Activated CD4-positive, alpha-beta memory T cell treated with anti-CD3 and anti-CD28 coated beads for 36 hours (primary cell): ENCODE results near the gene PRPSAP1. TPM values are rescaled to one million over a fixed set of nuclear protein-coding genes. Genes with fewer than 3 reads are reported as not detected.
A peak's percentile ranks its signal among the peaks of the same experiment; 100 is the strongest.

Source experiments
- CTCF ChIA-PET: fragments of 350-600 bp; sonication (Branson Sonifier 250); formaldehyde crosslinking; loops from one replicate; lab custom pipeline; 2021; ENCODE audit warnings: antibody characterized with exemption, inconsistent platforms; lab: Charles Lee
- POLR2A ChIA-PET: fragments of 350-600 bp; sonication (Branson Sonifier 250); formaldehyde crosslinking; loops from one replicate; lab custom pipeline; 2021; ENCODE audit warnings: antibody characterized with exemption; lab: Charles Lee
- DNase-seq: peaks from one replicate; pipeline ENCODE4 v3.0.0-alpha.2; 2020
- H3K27ac Mint-ChIP-seq: one replicate; pipeline ENCODE4 v1.8.0; 2021; ENCODE audit warnings: mixed read lengths
- H3K27me3 Mint-ChIP-seq: one replicate; pipeline ENCODE4 v1.8.0; 2021; ENCODE audit warnings: mixed read lengths
- H3K36me3 Mint-ChIP-seq: one replicate; pipeline ENCODE4 v1.8.0; 2021; ENCODE audit warnings: mixed read lengths
- H3K4me1 Mint-ChIP-seq: one replicate; pipeline ENCODE4 v1.8.0; 2021; ENCODE audit warnings: low read depth, mixed read lengths
- H3K4me3 Mint-ChIP-seq: one replicate; pipeline ENCODE4 v1.8.0; 2021; ENCODE audit warnings: mild to moderate bottlenecking, mixed read lengths
- H3K9me3 Mint-ChIP-seq: one replicate; pipeline ENCODE4 v1.8.0; 2021; ENCODE audit warnings: mixed read lengths
- intact Hi-C: fragments of 100-400 bp; cut with micrococcal nuclease; formaldehyde crosslinking; loops from one replicate; pipeline ENCODE4 v1.15.1; 2023
- total RNA-seq, 2 experiments: library from RNA; stranded (reverse); gene quantifications; one replicate each; pipeline ENCODE4 v1.2.3, GENCODE V29; 2021

PRPSAP1 gene
- total RNA-seq, 2 experiments from 2014 or later = 40.1 to 42.1 TPM

DNA sequence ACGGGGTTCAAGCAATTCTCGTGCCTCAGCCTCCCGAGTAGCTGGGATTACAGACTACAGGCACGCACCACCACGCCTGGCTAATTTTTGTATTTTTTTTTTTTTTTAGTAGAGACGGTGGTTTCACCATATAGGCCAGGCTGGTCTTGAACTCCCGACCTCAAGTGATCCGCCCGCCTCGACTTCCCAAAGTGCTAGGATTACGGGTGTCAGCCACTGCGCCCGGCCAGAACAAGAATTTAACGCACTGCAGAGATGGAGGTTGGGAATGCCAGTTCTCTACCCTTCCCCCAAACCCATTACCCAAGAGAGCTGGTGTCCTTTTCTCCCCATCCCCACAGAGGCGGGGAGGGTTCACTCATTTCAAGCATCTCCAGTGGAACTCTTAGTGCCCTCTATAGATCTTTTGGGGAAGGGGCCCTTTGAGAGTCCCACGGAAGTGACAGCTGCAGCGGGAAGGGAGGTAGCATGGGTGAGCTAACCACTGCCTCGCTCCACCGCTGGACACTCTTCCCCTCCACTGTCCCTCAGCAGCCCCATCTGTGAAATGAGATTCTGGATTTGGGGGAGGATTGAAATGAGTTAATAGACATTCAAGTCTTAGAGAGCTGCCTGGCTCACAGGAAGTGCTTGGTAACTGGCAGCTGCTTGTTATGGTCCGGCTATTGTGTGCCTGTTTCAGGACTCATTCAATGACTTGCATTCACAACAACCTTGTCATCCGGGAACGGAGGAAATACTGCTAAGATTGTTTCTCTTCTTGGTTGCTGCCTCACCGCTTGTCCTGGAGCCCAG lies 92.1 kb downstream of the PRPSAP1 start:
- H3K4me3 Mint-ChIP-seq = no peak overlapping the region
- CTCF ChIA-PET = interaction anchor here (0.7 to 3.9 kb wide), 5 partner anchors 15 to 140 kb away, joined by 5 to 11 read pairs (median 8); no protein-coding TSS in a partner anchor

DNA sequence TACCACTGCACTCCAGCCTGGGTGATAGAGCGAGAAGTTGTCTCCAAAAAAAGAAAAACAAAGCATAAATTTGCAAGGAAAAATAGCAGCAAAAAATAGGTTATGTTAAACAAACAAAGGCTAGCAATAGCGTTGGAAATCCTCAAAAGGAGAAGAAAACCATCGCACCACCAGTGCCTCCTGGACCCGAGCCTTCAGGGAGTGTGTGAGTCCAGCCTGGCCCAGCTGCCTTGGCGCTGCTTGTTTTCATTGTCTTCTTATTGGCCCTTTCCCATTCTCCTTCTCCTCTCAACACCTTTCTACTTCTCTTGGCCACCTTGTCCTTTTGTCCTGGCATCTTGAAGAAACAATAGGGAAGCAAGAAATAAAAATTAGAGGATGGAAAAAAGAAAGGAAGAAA lies 93.0 kb downstream of the PRPSAP1 start:
- ChIA-PET CTCF (interaction anchor here (1.9 kb wide), 1 partner anchor 19 kb away, joined by 9 read pairs; no protein-coding TSS in a partner anchor), POLR2A (no interaction called here)
- Mint-ChIP-seq H3K9me3 (peaks cover 3% of the 10 kb centered on the region), H3K27me3 (no peaks in the 10 kb centered on the region), H3K4me3 (no peak overlapping the region), H3K36me3 (peaks cover 2% of the 10 kb centered on the region), H3K4me1 (peaks cover 44% of the 10 kb centered on the region), H3K27ac (no peak overlapping the region)
- intact Hi-C loops = no loop called here
- DNase-seq = no peak

More for the DNA sequence above, 92.1 kb downstream of the PRPSAP1 start:
- no peak for DNase-seq
- peaks cover 10% of the 10 kb centered on the region for H3K36me3 Mint-ChIP-seq
- H3K27me3 Mint-ChIP-seq = no peaks in the 10 kb centered on the region
- POLR2A ChIA-PET = interaction anchor here (0.7 to 4.7 kb wide), 5 partner anchors 8 to 80 kb away, joined by 3 to 47 read pairs (median 4); no protein-coding TSS in a partner anchor
- H3K27ac Mint-ChIP-seq = peak overlapping the region; percentile 71
- intact Hi-C loops = no loop called here
- peaks cover 3% of the 10 kb centered on the region for H3K9me3 Mint-ChIP-seq
- H3K4me1 Mint-ChIP-seq = peaks cover 36% of the 10 kb centered on the region

DNA sequence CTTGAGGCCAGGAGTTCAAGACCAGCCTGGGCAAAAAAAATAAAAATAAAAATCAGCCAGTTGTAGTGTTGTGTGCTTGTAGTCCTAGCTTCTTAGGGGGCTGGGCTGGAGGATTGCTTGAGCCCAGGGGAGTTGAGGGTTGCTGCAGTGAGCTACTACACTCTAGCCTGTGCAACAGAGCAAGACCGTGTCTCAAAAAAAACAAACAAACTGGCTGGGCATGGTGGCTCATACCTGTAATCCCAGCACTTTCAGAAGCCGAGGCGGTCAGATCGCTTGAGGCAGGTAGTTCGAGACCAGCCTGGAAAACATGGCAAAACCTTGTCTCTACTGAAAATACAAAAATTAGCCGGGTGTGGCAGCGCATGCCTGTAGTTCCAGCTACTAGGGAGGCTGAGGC lies 93.5 kb downstream of the PRPSAP1 start:
- Mint-ChIP-seq H3K4me1 (peaks cover 48% of the 10 kb centered on the region), H3K27me3 (no peaks in the 10 kb centered on the region), H3K4me3 (no peak overlapping the region), H3K36me3 (peaks cover 2% of the 10 kb centered on the region), H3K9me3 (peaks cover 3% of the 10 kb centered on the region), H3K27ac (no peak overlapping the region)
- intact Hi-C loops = no loop called here
- DNase-seq = no peak
- ChIA-PET CTCF (interaction anchor here (1.9 kb wide), 1 partner anchor 19 kb away, joined by 7 read pairs; no protein-coding TSS in a partner anchor), POLR2A (interaction anchor here (2.1 kb wide), 1 partner anchor 14 kb away, joined by 9 read pairs; no protein-coding TSS in a partner anchor)

Other genes with a start within 250 kb of the PRPSAP1 start
- gene FOXJ1, start 212.7 kb downstream of the PRPSAP1 start, total RNA-seq = under 1 TPM; 0.22 to 0.29 TPM
- gene RNF157, start 113.4 kb downstream of the PRPSAP1 start, total RNA-seq = 10 to 100 TPM; 25.4 to 28.0 TPM
- 100 to 1,000 TPM; 317 TPM for gene UBALD2, start 88.6 kb downstream of the PRPSAP1 start, total RNA-seq
- 1 to 10 TPM; 1.0 to 1.1 TPM for gene QRICH2, start 45.6 kb downstream of the PRPSAP1 start, total RNA-seq
- 10 to 100 TPM in 1 of 2 experiments, 1 to 10 TPM in 1; 9.9 to 11.4 TPM for gene SPHK1, start 30.7 kb upstream of the PRPSAP1 start, total RNA-seq
- gene UBE2O, start 99.2 kb upstream of the PRPSAP1 start, total RNA-seq = 10 to 100 TPM; 24.5 to 25.2 TPM
- not detected for gene AANAT, start 113.7 kb upstream of the PRPSAP1 start, total RNA-seq
- 10 to 100 TPM; 28.9 to 30.0 TPM for gene RHBDF2, start 147.5 kb upstream of the PRPSAP1 start, total RNA-seq
- not detected for gene CYGB, start 183.8 kb upstream of the PRPSAP1 start, total RNA-seq
- not detected for gene PRCD, start 186.1 kb upstream of the PRPSAP1 start, total RNA-seq
- gene ST6GALNAC2, start 231.9 kb upstream of the PRPSAP1 start, total RNA-seq = under 1 TPM; 0.19 to 0.51 TPM